HG02885 (cell line): ENCODE results near the gene CBFA2T2.

Experiments
- ATAC-seq: cut with Tn5 transposase; IDR thresholded peaks from one replicate; pipeline ENCODE4 v1.9.1; 2021; ENCODE audit warnings: mild to moderate bottlenecking; ENCODE audit not compliant: unreplicated experiment, poor library complexity

CBFA2T2 gene

DNA sequence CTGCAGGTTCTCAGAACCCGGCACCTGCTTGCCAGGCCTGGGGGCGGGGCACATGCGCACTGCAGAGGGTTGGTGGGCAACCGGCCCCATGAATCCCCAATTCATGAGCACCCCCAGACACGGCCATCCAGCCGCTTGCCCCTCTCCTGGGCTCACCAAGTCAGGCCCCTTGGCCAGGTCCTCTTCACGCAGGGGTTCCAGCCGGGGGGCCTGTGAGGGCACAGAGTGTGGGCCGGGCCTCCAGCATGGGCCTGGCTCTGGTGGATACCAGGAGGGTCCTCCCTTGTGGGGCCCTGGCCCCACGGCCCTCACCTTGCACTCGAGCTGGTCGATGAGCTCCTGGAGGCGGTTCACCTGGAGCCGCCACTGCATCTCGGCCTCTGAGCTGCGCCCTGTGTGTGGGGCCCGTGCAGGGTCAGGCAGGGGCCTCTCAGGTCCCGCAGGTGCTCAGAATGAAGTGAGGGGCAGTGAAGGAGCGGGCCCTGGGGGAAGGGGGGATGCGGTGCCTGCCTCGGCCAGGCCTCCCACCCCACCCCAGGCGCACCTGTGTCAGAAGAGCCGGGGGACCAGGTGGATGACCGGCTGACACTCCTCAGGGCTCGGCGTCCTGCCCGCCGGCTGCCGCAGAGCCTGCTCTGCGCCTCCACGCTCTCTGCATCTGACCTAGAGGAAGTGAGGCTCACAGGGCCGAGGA is 169.6 kb downstream of the CBFA2T2 start:
- ATAC-seq, result no peak

DNA sequence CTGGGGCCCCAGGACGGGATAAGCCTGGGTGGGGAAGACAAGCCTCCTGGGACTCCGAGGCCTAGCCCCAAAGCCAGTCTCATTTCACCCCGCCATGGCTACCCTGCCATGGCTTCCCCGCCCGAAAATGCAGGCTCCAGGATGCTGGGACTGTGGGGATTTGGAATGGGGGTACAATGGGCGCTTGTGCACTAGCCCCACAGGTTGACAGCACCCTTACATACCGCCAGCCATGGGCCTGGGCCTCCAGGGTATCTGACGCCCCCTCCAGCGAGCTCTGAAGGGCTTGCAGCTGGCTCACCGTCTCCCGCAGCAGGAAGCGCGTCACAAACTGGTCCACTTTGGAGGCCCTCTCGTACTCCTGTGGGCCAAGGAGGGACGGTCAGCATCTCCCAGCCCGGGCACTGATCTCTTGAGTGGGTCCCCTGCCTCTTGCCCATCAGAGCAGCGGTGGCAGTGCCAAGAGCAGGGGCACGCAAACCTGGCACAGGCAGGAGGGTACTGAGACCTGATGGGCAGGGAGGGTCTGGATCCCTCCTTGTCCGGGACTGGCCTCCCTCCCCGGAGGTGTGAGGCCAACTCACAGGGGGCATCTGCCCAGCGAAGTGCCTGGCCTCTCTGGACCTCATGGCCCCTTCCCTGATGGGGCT is 170.3 kb downstream of the CBFA2T2 start:
- no peak for ATAC-seq

DNA sequence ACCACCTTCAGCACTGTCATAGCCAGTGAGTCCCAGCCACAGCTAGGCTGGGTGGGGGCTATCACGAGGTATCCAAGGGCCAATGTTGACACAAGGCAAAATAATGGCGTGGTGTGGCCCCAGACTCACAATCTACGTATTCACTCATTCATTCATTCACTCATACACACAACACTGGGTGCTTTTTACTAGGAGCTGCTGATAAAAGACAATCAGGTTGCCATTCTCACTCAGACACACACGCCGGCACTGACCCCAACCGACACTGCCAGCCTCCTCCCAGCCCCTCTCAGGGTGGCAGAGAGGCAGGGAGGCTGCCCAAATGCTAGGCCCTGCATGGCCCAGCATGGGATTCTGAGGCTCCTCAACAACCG is 170.8 kb downstream of the CBFA2T2 start:
- ATAC-seq, result no peak

DNA sequence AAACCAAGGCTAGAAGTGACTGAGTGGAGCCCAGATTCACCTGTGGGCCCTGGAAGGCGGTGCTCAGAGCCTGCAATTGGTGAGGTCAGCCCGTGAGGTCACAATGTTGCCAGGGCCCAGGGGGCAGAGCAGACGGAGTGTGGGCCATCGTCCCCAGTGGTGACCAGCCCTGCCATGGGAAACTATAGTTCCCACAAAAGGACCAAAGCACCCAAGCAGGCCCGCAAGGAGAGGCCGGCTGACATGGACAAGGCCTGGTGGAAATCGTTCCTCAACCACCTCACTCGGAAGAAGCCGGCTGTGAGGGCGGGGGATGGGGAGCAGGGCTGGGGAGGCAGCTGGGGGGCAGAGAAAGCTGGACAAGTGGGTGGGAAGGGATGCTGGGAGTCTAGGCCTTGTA is 172.3 kb downstream of the CBFA2T2 start, which contains the start of gene C20orf144:
TSS of gene C20orf144 (plus strand) at position 156 of the 400 bp plus-strand sequence. CDS start at position 175, 19 bp downstream.
- ATAC-seq, result no peak

DNA sequence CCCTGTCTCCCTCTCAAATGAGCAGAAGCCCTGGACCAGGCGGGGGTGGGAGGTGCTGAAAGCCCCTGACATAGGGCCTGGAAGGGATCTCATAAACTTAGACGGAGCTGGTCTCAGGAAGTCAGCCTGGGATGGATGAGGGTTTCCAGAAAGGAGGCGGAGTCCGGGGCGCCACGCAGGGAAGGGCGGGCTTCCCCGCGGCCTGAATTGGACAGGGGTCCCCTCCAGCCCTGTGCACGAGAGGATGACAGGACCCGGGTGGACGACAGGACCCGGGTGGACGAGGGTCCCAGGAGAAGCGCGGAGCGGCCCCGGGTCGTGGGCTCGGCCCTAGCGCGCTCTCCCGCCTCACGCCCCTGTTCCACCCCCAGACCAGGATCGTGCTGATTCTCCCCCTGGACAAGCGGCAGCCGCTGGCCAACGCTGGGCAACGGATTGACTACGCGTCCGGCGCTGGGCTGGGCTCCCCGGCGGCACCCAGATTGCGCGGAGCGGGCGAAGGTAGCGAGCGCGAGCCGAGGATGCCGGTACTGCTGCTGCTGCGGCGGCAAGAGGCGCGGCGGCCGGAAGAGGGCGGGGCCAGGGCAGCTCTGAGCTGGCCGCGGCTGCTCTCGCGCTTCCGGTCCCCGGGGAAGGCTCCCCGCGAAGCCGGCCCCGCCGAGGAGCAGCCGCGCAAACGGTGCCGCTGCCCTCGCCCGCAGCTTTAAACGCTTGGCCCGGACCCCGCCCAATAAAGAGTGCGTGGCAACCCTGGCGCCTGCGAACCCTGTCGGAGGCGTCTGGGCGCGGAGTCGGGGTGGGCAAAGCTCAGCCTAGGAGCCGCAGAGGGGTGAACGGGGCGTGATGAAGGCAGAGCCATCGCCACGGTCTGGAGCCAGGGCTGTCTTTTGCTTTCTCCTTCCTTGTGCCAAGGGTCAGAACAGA is 173.5 kb downstream of the CBFA2T2 start:
- peak; percentile 45 for ATAC-seq

DNA sequence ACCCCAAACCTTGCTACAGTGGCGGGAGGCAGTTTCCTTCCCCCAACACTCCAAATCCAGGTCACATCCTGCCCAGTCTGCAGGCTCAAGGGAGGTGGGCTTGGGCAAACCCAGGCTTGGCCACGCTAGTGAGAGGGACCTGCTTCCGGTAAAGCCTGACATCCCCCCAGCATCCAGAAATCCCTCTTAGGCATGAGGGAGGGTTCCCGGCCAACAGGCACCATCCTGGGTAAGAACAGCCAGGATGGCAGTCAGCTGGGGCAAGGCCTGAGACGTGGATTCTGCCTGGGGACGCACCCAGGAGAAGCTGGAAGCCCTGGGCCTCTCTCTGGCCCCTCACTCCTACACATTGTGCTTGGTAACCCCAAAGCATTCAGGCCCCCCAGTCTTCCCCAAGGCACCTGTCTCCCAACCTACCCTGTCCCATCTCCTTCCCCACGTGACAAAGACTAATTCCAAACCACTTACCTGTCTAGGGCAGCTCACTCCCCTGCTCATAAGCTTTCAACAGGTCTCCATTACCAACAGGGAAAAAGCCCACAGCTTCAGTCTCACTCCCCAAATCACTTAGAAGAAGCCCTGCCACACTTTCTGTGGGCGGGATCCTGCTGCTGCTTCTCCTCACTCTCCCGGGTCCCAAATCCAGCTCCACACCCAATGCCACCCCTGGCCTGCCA is 174.3 kb downstream of the CBFA2T2 start:
- no peak for ATAC-seq

DNA sequence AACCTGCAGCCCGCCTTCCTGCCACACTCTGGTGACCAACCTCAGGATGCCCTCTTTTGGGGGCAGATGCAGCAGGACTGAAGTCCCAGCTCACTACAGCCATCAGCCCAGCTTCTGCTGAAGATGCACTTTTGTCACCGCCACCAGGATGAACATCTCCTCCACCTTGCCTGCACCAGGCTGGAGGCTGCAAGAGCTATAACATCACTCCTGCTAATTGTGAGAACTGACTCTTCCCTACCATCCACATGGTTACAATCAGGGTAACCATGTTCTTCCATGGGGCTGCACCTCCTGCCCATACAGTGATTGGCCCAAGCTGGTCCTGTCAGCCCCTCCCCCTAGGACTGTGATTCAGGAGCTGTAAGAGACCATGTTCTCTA is 174.9 kb downstream of the CBFA2T2 start:
- no peak for ATAC-seq

DNA sequence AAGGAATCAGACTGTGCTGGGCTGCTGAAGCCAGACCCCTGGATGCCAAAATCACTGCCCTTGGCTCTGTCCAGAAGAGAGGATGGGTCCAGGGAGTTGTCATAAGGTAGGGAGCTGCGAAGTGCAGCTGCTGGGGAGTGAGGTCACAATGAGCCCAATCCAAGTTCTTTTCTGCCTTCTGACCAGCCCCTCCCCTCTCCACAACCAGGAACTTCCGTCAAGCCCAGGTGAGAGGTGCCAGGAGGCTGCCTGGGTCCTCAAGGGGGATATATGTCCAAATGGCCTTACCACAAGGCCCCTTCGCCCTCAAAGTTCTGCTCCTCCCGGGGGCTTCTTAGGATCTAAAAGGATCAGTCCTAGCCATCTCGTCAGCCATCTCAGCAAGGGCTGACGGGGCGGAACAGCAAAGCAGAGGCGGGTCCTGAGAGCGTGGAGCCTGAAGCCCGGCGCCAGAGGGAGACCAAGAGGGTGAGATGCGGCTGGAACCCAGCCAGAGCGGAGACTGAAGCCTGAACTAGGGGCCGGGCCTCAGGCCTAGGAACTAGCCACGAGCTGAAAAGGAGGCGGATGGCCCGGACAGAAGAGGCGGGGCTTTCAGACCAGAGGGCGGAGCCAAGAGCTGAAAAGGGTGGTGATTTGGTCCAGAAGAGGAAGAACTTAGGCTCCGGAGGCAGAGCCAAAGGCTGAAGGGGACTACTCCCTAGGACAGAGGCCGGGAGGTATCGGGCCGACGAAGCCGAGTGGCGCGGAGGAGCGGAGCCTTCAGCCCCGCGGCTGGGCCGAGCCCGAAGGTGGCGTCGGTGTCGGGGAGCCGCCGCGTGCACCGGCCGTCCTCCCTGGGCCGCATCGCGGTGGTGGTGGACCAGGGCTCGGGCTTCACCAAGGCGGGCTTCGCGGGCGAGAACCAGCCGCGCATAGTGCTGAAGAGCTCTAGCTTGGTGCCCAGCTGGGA is 176.7 kb downstream of the CBFA2T2 start, which contains the start of gene ACTL10:
TSS of gene ACTL10 (plus strand) at position 651 of the 952 bp plus-strand sequence. CDS start 555 bp downstream, outside the sequence.
- peak; percentile 76 for ATAC-seq

DNA sequence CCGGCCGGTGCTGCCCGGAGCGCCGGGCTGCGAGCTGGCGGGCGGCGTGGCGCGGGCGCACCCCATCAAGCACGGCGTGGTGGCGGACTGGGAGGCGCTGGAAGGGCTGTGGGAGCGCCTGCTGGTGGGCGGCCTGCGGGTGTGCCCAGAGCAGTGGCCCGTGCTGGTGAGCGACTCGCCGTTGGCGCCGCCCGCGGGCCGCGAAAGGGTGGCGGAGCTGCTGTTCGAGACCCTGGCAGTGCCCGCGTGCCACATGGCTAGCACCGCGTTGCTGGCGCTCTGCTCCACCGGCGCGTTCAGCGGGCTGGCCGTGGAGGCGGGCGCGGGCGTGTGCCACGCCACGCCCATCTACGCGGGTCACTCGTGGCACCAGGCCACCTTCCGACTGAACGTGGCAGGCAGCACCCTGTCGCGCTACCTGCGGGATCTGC is 177.4 kb downstream of the CBFA2T2 start:
- ATAC-seq, result peak; percentile 4

DNA sequence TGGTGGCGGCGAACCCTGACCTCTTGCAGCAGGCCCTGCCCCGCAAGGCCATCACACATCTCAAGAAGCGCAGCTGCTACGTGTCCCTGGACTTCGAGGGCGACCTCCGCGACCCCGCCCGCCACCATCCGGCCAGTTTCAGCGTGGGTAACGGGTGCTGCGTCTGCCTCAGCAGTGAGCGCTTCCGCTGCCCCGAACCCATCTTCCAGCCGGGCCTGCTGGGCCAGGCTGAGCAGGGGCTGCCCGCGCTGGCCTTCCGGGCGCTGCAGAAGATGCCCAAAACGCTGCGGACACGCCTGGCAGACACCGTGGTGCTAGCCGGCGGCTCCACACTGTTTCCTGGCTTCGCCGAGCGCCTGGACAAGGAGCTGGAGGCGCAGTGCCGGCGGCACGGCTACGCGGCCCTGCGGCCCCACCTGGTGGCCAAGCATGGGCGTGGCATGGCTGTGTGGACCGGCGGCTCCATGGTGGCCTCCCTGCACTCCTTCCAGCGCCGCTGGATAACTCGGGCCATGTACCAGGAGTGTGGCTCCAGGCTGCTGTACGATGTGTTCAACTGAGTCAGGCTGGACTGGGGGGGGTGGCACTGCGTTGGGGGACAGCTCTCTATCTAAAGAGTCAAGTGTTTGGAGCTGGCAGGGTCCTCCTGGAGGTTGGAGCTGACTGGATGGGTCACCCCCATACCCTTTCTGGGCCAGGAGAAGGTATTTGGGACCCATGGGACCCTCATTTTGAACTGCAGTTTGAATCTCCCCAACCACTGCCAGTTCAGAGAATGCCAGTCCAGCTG is 178.0 kb downstream of the CBFA2T2 start:
- peak; percentile 35 for ATAC-seq

DNA sequence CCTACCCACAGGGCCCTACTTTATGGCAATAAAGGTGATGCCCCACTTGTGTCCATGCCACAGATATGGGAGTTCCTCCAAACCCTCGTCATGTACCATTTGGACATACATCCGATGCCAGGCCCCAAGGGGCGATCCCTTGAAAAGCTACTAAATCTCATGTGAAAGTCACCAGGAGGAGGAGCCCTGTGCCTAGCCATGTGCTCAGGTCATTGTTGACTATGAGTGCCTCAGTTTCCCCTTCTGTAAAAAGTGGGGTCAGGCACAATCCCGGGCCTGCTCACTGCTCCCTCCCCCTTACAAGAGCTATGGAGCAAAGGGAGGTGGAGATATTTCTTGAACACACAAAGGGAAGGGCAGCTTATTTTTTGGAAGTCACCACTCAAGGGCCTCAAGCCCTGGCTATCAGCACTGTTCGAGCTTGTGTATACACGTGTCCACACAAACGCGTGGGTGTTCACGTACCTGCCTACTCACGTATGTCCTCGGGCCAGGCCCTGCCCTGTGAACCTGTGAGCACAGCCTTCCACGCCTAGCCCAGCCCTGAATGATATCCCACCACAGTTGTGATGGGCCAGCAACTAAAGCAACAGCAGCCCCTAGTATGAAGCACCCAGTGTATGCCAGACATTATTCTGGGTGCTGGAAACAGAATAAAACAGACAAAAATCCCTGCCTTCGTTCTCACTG is 178.7 kb downstream of the CBFA2T2 start:
- no peak for ATAC-seq

DNA sequence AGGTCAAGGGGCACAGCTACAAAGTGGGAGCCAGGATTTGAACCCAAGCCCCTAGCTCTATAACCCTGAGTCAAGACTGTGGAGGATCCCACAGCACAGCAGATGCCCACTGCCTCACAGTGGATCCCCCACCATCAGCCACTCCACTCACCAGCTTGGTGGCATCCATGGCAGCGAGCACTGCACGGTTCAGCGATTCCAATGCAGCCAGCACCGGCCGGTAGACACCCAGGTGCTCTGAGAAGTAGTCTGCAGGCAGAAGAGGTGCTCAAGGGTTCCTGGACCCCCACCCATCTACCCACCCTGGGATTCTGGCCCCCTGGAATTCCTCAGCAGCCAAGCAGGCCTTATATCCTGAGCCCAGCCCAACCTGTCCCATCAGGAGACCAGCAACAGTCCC is 179.3 kb downstream of the CBFA2T2 start:
- no peak for ATAC-seq

DNA sequence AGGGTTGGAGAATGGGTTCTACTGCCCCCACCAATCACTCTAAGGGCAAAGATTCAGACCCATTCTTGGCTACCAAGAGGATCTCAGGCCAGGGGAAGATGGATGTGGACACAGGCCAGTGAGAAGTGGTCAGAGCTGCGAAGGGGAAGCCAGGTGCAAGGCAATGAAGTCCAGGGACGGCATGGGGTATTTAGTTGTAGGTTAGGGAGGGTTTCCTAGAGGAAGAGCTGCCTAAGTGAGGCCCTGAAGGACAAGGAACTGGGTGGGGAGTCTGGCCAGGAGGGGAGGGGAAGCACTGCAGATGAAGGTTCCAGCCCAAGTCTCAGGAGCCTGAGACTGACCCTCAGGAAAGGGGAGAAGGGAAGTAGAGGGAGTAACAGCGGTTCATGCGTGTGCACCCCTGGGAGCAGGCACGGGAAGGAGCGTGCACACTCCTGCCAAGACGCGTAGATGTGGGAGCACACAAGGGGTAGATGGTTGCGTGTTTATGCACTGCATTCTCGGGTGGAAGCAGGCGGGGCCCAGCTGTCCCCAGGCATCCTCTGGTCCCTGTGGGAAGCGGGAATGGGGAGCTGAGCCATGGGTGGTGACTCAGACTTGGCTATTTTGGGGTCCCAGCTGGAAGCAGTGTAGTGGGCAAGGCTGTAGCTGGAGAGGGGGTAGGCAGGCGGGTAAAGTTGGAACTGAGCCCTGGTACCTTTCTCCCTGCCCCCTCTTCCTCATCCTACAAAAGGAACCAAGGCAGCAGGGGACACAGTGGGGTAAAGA is 180.2 kb downstream of the CBFA2T2 start:
- no peak for ATAC-seq

DNA sequence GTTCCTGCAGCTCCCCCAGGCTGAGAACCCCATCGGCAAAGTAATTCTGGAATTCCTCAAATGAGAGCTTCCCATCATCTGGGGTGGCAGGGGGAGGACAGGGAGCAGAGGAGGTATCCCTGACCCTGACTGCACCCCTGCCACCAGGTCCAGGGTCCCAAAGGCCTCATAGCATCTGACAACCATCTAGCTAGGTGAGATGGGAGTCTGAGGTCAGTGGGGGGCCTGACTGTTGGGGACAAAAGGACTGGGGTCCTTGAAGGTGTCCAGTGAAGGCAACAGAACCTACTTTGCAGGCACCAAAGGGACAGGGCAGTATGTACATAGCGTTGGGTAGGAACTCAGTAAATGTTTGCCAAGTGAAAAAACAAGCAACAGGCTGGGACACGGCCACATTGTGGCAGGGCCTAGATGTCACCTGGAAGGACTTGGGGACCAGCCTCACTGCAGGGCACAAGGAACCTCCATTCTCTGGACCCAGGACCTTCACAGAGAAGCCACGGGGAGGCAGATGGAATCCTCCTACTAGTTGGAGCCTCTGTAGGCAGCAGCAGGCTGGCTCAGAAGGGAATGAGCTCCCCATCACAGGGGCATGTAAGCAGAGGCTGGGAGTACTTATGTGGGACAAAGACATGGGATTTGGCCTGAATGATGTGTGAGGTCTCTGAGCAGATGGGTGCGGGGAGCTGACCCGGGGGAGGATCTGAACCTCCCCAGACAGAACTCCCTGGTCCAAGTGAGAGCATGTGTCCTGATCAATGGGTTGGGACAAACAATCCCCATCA is 181.0 kb downstream of the CBFA2T2 start:
- no peak for ATAC-seq

DNA sequence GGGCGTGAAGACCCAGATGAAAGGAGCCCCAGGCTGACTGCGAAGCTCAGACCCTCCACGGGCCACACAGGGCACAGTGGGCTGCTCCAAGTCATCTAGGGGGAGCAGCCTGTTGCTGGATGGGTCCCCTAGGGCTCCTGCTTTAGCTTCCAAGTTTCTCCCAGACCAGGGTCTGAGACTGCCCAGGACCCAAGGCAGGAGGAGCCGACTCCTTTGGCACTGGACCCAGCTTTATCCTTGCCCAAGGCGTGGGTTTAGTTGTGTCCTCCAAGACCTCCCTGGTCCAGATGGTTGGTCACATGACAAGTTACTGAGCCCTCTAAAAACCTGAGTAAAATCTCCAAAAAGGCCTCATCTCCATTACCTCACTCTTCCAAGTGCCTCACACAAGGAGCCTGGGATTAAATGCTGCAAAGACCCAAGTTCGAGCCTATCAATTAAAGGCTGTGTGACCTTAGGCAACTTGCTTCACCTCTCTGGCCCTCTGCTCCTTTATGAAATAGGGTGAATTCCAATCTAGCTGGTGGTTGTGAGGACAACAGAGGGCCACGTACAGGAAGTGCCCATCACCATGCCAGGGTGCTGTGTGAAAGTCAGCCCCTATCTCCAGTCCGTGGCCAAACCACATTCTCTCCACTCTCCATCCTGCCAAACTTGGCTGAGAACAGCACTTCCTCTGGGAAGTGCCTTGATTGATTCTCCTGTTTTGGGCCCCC is 181.8 kb downstream of the CBFA2T2 start:
- no peak for ATAC-seq
